Measurements from ENCODE around the gene ARID3A.
"Not testable (repeated sequence)": the region's sequence is repeated elsewhere in the genome, so short reads cannot be mapped to it uniquely, and the experiment has no call there.

Gene ARID3A

GRCh38 chr19:1017115-1017905, 91.5 kb downstream of the ARID3A start:
- DNase-seq (ENCODE audit: low read depth in 2 of 2) = no peak

- no peak for DNase-seq (ENCODE audit: low read depth in 2 of 2)
These were observed 92.1 kb downstream of the ARID3A start for GRCh38 chr19:1017906-1018305.

DNA sequence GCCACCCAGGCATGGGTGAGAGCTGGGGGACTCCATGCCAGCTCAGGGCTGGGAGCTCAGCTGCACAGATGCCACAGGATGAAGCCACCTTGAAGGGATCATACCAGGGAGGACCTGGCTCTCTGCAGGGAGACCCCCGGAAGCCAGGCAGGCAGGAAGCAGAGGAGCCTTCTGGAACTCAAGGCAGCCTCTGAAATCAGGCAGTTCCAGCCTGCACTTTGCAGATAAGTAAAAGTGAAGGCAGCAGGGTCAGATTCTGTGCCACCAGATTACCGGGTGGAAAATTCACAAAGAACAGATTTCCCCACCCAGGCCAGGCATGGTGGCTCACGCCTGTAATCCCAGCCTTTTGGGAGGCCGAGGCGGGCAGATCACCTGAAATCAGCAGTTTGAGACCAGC, 92.6 kb downstream of the ARID3A start:
- DNase-seq (ENCODE audit: low read depth in 2 of 2) = no peak

GRCh38 chr19:1018932-1019615, 93.2 kb downstream of the ARID3A start:
- no peak for DNase-seq (ENCODE audit: low read depth in 2 of 2)

- DNase-seq (ENCODE audit: low read depth in 2 of 2) = no peak
These were observed 93.8 kb downstream of the ARID3A start for GRCh38 chr19:1019616-1019961.

DNA sequence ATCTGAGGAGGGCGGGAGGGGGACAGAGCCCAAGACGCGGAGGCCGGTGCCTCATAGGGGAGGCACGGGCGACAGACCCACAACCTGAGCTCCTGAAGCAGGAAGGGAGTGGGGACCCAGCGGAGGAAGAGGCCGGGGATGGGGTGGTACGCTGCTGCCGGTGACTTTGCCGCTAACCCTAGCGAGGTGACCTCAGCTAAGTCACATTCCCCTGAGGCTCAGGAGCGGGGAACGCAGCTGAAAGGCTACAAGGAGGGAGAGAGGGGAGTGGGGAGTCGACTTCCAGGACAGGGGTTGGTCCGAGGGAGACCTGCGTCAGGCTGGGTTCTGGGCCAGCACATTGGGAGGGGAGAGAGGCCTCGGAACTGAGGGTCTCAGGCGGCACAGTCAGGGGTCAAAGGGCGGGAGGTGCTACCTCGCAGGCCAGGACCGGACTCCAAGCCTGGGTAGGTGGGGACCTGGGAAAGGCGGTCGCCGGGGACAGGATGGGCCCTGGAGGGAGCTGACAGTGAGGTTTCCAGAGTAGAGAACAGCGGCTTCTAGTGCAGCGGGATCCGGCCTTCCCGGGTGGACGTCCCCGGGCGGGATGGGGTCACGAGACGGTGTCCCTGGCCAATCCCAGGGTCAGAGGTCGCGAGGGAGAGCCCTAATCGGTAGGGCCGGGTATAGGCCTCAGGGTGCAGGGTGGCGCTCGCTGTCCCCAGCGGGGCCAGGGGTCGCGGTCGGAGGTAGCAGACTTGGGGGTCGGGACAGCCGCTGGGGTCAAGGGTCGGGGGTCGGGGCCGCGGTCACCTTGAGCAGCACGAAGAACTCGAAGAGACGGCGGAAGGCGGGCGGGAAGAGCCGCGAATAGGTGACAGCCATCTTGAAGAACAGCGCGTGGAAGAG, 94.4 kb downstream of the ARID3A start:
- peak in 1 of 2 donors; percentile 36 for DNase-seq (ENCODE audit: low read depth in 2 of 2)

- peak; percentile 94 to 98 for DNase-seq (ENCODE audit: low read depth in 2 of 2)
These were observed 95.1 kb downstream of the ARID3A start, which contains the start of gene TMEM259 for GRCh38 chr19:1020868-1021425. Gene TMEM259, minus strand, starts transcription at chr19:1021123. Its CDS starts 127 bp downstream, at chr19:1020996.

GRCh38 chr19:1023883-1024188, 98.0 kb downstream of the ARID3A start:
- not testable (repeated sequence) for DNase-seq (ENCODE audit: low read depth in 2 of 2)

DNA sequence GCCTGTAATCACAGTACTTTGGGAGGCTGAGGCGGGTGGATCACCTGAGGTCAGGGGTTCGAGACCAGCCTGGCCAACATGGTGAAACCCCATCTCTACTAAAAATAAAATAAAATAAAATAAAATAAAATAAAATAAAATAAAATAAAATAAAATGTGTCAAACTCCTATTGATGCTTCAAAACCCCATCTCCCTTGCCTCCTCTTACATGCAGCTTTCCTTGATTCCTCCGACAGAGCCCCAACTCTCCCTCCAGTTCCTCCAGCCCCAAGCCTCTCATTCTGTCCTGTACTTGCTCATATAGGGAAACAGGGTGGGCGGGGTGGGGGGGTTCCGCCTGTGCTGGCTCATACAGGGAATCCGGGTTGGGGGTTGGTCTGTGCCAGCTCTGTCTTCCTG, 99.2 kb downstream of the ARID3A start:
- not testable (repeated sequence) for DNase-seq (ENCODE audit: low read depth in 2 of 2)
